Heart left ventricle (tissue), 13 donors: ENCODE measurements around the gene RREB1.

Experiments
- CTCF ChIP-seq, 12 donors: fragments of 200-600 bp; sonication (generic) in 4 of 12; IDR thresholded peaks; one replicate each; pipeline versions ENCODE4 v1.5.0 to v1.8.0; 2018 to 2022; ENCODE audit warnings: antibody characterized with exemption in 12 of 12, mild to moderate bottlenecking in 5 of 12
- POLR2A ChIP-seq, 2 donors: fragments of 450-650 bp; IDR thresholded peaks; one replicate each; pipeline ENCODE4 v1.6.1; 2017; ENCODE audit warnings: antibody characterized with exemption in 2 of 2, mild to moderate bottlenecking in 2 of 2, moderate library complexity in 2 of 2
- donor health status: ischemic (EF 13 %, LVEDD 7.1; RV severe dilation, severe dysfunction).
- donor health status: DM: no; HTN: yes; CAD: no.
- donor health status: DM: no; HTN: no; CAD: no.
- donor health status: ischemic (EF 25% LVEDD 6.9; RV normal size, moderate dysfunction).
- donor health status: ischemic (EF 25% LVEDD 5.7; RV mildly dilated, moderate dysfunction).
- donor health status: ischemic (EF 35%, LVEDD 5.7; RV mildly dilated, moderate dysfunction).
- donor health status: nonischemic (EF 11% LVEDD 7.7; RV severe dilation, severe dysfunction).
- donor health status: DM: yes; HTN: yes; CAD: no.
- donor health status: PGD.
- donor health status: ischemic (EF 29% LVEDD 5.4; RV normal size, mild dysfunction).
- donor health status: nonischemic (EF 23%, LVEDD 6.1; RV moderate dilation, normal function).

- TF ChIP-seq CTCF (IDR thresholded peaks at IDR 0.05) (no peak), POLR2A (IDR thresholded peaks at IDR 0.05) (no peak)
Measured at GRCh38 chr6:7164536-7165001, 56.8 kb downstream of the RREB1 start.
